GM10266 (cell line): ENCODE data around the gene PGBD5.

ENCODE experiments used
- DNase-seq: peaks from one replicate; pipeline ENCODE4 v3.0.0; 2012; ENCODE audit errors: extremely low spot score
- TF ChIP-seq, protein P1 (sequence below): IDR thresholded peaks from 2 replicates; pipeline ENCODE4 v1.5.1; 2012; ENCODE audit warnings: mild to moderate bottlenecking, low read depth; ENCODE audit not compliant: control insufficient read depth, insufficient read depth; ENCODE audit errors: missing control alignments

PGBD5 gene

DNA sequence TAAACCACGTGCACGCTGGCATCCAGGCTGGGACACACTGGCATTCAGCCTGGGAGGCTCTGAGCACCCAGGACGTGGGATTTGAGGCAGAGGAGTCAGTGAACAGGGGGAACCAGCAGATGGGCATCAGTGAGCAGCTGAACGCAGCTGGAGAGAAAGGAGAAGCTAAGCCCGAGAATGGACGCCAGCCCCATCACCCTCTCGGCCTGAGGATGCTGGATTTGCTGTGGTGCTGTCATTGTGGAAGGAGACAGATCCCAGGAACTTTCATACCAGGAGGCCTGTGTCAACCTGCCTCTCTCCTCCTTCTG is 132.8 kb downstream of the PGBD5 start:
- TF ChIP-seq, protein P1, sequence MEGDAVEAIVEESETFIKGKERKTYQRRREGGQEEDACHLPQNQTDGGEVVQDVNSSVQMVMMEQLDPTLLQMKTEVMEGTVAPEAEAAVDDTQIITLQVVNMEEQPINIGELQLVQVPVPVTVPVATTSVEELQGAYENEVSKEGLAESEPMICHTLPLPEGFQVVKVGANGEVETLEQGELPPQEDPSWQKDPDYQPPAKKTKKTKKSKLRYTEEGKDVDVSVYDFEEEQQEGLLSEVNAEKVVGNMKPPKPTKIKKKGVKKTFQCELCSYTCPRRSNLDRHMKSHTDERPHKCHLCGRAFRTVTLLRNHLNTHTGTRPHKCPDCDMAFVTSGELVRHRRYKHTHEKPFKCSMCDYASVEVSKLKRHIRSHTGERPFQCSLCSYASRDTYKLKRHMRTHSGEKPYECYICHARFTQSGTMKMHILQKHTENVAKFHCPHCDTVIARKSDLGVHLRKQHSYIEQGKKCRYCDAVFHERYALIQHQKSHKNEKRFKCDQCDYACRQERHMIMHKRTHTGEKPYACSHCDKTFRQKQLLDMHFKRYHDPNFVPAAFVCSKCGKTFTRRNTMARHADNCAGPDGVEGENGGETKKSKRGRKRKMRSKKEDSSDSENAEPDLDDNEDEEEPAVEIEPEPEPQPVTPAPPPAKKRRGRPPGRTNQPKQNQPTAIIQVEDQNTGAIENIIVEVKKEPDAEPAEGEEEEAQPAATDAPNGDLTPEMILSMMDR: no peak
- DNase-seq: no peak

GRCh38 chr1:230292689-230293389 is 133.3 kb downstream of the PGBD5 start:
- no peak for DNase-seq
- TF ChIP-seq, protein P1: no peak

DNA sequence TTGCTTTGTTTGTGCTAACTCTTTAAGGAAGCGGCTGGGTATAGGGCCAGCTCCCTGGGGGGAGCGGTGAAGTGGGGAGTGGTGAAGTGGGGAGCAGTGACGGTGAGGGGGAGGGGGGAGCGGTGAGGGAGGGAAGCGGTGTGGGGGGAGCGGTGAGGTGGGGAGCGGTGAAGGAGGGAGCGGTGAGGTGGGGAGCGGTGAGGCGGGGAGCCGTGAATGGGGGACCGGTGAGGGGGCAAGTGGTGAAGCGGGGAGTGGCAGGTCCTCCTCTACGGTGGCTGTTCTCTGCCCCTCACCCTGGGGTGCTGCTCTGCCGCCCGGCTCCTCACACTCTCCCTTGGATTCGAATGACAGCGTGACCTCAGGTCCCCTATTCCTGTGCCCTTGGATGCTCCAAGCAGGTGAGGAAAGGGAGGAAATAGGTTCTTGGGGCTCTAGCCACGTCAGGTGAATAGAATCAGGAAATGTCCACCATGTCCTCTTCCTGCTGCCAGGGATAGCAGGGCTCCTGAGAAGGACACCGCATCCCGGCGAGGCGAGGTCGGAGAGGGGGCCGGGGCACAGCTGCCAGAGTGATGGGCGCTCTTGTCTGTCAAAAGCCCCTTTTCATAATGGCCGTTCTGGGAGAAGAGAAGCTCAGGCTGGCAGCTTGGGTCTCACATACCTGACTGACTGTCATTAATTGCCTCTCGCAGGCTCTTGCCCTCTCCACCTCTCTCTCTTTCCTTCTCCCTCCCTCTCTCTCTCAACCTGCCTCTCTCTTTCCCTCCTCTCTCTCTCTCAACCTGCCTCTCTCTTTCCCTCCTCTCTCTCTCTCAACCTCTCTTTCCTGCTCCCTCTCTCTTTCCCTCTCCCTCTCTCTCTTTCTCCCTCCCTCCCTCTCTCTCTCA is 134.2 kb downstream of the PGBD5 start:
- TF ChIP-seq, protein P1: no peak

GRCh38 chr1:230289350-230289644 is 136.8 kb downstream of the PGBD5 start:
- TF ChIP-seq, protein P1: no peak
- no peak for DNase-seq

More for the DNA sequence above, 134.2 kb downstream of the PGBD5 start:
- DNase-seq: no peak

- TF ChIP-seq, protein P1: no peak
- DNase-seq: no peak
These were observed 137.3 kb downstream of the PGBD5 start for GRCh38 chr1:230288641-230289349.

- DNase-seq: no peak
- TF ChIP-seq, protein P1: no peak
These were observed 138.3 kb downstream of the PGBD5 start for GRCh38 chr1:230287674-230288315.

- no peak for DNase-seq
- TF ChIP-seq, protein P1: no peak
These were observed 139.3 kb downstream of the PGBD5 start for GRCh38 chr1:230286890-230287269.
